Effector memory CD8-positive, alpha-beta T cell (primary cell): Measurements from ENCODE around the gene ILF2.
"Not testable (repeated sequence)": the region's sequence is repeated elsewhere in the genome, so short reads cannot be mapped to it uniquely, and the experiment has no call there.

Experiments used
- ATAC-seq: fragments of 150-1000 bp; cut with Tn5 transposase; replicated peaks from 2 replicates; pipeline ENCODE4 v1.10.0; 2021; ENCODE audit warnings: mild to moderate bottlenecking, moderate library complexity
- DNase-seq, 3 experiments: peaks; one replicate each; pipeline ENCODE4 v3.0.0; 2021
- H3K27ac Mint-ChIP-seq, 2 donors: one replicate each; pipeline ENCODE4 v1.8.0; 2022; ENCODE audit warnings: mild to moderate bottlenecking in 2 of 2, mixed read lengths in 2 of 2, moderate library complexity in 2 of 2
- H3K27me3 Mint-ChIP-seq, 2 donors: one replicate each; pipeline ENCODE4 v1.8.0; 2022; ENCODE audit warnings: mixed read lengths in 2 of 2
- H3K36me3 Mint-ChIP-seq: one replicate; pipeline ENCODE4 v1.8.0; 2022; ENCODE audit warnings: mild to moderate bottlenecking, moderate library complexity, mixed read lengths; ENCODE audit not compliant: insufficient read depth
- H3K4me1 Mint-ChIP-seq, 2 donors: one replicate each; pipeline ENCODE4 v1.8.0; 2022; ENCODE audit warnings: low read depth in 2 of 2, mixed read lengths in 2 of 2
- H3K4me3 Mint-ChIP-seq, 2 donors: one replicate each; pipeline ENCODE4 v1.8.0; 2022; ENCODE audit warnings: mild to moderate bottlenecking in 2 of 2, mixed read lengths in 2 of 2, moderate library complexity in 2 of 2
- H3K9me3 Mint-ChIP-seq, 2 donors: one replicate each; pipeline ENCODE4 v1.8.0; 2022; ENCODE audit warnings: mixed read lengths in 2 of 2

Gene ILF2

GRCh38 chr1:153651771-153652170, 19.0 kb downstream of the ILF2 start:
- ATAC-seq (no peak), DNase-seq (no peak)
- Mint-ChIP-seq H3K36me3 (peaks cover 10% of the 10 kb centered on the region), H3K27me3 (no peaks in the 10 kb centered on the region), H3K4me1 (peaks cover 16 to 18% of the 10 kb centered on the region in 2 donors), H3K9me3 (no peaks in the 10 kb centered on the region), H3K27ac (no peak overlapping the region), H3K4me3 (no peak overlapping the region)

- Mint-ChIP-seq H3K4me1 (peaks cover 26 to 30% of the 10 kb centered on the region in 2 donors), H3K4me3 (no peak overlapping the region), H3K27ac (peak overlapping the region; percentile 35 to 86), H3K9me3 (no peaks in the 10 kb centered on the region), H3K36me3 (peaks cover 29% of the 10 kb centered on the region), H3K27me3 (no peaks in the 10 kb centered on the region)
- ATAC-seq (no peak), DNase-seq (no peak)
Observed at GRCh38 chr1:153649863-153650235, 20.9 kb downstream of the ILF2 start.

- Mint-ChIP-seq H3K27me3 (no peaks in the 10 kb centered on the region), H3K4me3 (no peak overlapping the region), H3K36me3 (peaks cover 34% of the 10 kb centered on the region), H3K9me3 (no peaks in the 10 kb centered on the region), H3K27ac (peak overlapping the region; percentile 35 to 86), H3K4me1 (peaks cover 26 to 30% of the 10 kb centered on the region in 2 donors)
- DNase-seq: no peak
- ATAC-seq: no peak
Observed at GRCh38 chr1:153649137-153649862, 21.5 kb downstream of the ILF2 start.

- H3K27ac Mint-ChIP-seq: peak overlapping the region; percentile 86 to 87
- peaks cover 46% of the 10 kb centered on the region for H3K36me3 Mint-ChIP-seq
- H3K4me3 Mint-ChIP-seq: no peak overlapping the region
- H3K4me1 Mint-ChIP-seq: peaks cover 35 to 39% of the 10 kb centered on the region in 2 donors
- DNase-seq (no peak), ATAC-seq (no peak)
- no peaks in the 10 kb centered on the region for H3K27me3 Mint-ChIP-seq
- H3K9me3 Mint-ChIP-seq: no peaks in the 10 kb centered on the region
Observed at GRCh38 chr1:153648000-153648643, 22.7 kb downstream of the ILF2 start.

- peak overlapping the region in 1 of 2 donors; percentile 75 for H3K27ac Mint-ChIP-seq
- H3K36me3 Mint-ChIP-seq: peaks cover 54% of the 10 kb centered on the region
- peaks cover 38 to 45% of the 10 kb centered on the region in 2 donors for H3K4me1 Mint-ChIP-seq
- no peaks in the 10 kb centered on the region for H3K9me3 Mint-ChIP-seq
- H3K4me3 Mint-ChIP-seq: no peak overlapping the region
- DNase-seq (no peak), ATAC-seq (no peak)
- no peaks in the 10 kb centered on the region for H3K27me3 Mint-ChIP-seq
Observed at GRCh38 chr1:153647346-153647714, 23.5 kb downstream of the ILF2 start.

- peaks cover 59% of the 10 kb centered on the region for H3K36me3 Mint-ChIP-seq
- H3K4me1 Mint-ChIP-seq: peaks cover 40 to 50% of the 10 kb centered on the region in 2 donors
- DNase-seq: no peak
- no peak overlapping the region for H3K4me3 Mint-ChIP-seq
- no peaks in the 10 kb centered on the region for H3K27me3 Mint-ChIP-seq
- peak overlapping the region in 1 of 2 donors; percentile 75 for H3K27ac Mint-ChIP-seq
- no peaks in the 10 kb centered on the region for H3K9me3 Mint-ChIP-seq
- ATAC-seq: no peak
Observed at GRCh38 chr1:153646672-153647345, 24.0 kb downstream of the ILF2 start.

- ATAC-seq (no peak), DNase-seq (no peak)
- peaks cover 34 to 50% of the 10 kb centered on the region in 2 donors for H3K4me1 Mint-ChIP-seq
- H3K27ac Mint-ChIP-seq: peak overlapping the region; percentile 62 to 86
- H3K27me3 Mint-ChIP-seq: no peaks in the 10 kb centered on the region
- no peaks in the 10 kb centered on the region for H3K9me3 Mint-ChIP-seq
- H3K4me3 Mint-ChIP-seq: no peak overlapping the region
- H3K36me3 Mint-ChIP-seq: peaks cover 87% of the 10 kb centered on the region
Observed at GRCh38 chr1:153643816-153644215, 27.0 kb downstream of the ILF2 start.

- no peak for DNase-seq
- H3K36me3 Mint-ChIP-seq: peaks cover 94% of the 10 kb centered on the region
- no peaks in the 10 kb centered on the region for H3K27me3 Mint-ChIP-seq
- peak overlapping the region; percentile 62 to 86 for H3K27ac Mint-ChIP-seq
- no peak for ATAC-seq
- no peak overlapping the region for H3K4me3 Mint-ChIP-seq
- no peaks in the 10 kb centered on the region for H3K9me3 Mint-ChIP-seq
- H3K4me1 Mint-ChIP-seq: peaks cover 36 to 50% of the 10 kb centered on the region in 2 donors
Observed at GRCh38 chr1:153643100-153643499, 27.7 kb downstream of the ILF2 start.

GRCh38 chr1:153642161-153642560, 28.6 kb downstream of the ILF2 start:
- H3K27me3 Mint-ChIP-seq: no peaks in the 10 kb centered on the region
- peak overlapping the region in 1 of 2 donors; percentile 25 for H3K27ac Mint-ChIP-seq
- DNase-seq (no peak), ATAC-seq (no peak)
- H3K4me1 Mint-ChIP-seq: peaks cover 35 to 52% of the 10 kb centered on the region in 2 donors
- H3K9me3 Mint-ChIP-seq: no peaks in the 10 kb centered on the region
- peaks cover 97% of the 10 kb centered on the region for H3K36me3 Mint-ChIP-seq
- H3K4me3 Mint-ChIP-seq: no peak overlapping the region

- peak overlapping the region; percentile 25 to 38 for H3K27ac Mint-ChIP-seq
- H3K4me1 Mint-ChIP-seq: peaks cover 33 to 52% of the 10 kb centered on the region in 2 donors
- ATAC-seq: no peak
- H3K4me3 Mint-ChIP-seq: no peak overlapping the region
- DNase-seq: no peak
- no peaks in the 10 kb centered on the region for H3K9me3 Mint-ChIP-seq
- no peaks in the 10 kb centered on the region for H3K27me3 Mint-ChIP-seq
- peaks cover 97% of the 10 kb centered on the region for H3K36me3 Mint-ChIP-seq
Observed at GRCh38 chr1:153640861-153641260, 29.9 kb downstream of the ILF2 start.

- H3K4me3 Mint-ChIP-seq, H3K27me3 Mint-ChIP-seq, ATAC-seq, H3K9me3 Mint-ChIP-seq, DNase-seq: not testable (repeated sequence)
- Mint-ChIP-seq H3K36me3 (peaks cover 92% of the 10 kb centered on the region), H3K4me1 (peaks cover 31 to 46% of the 10 kb centered on the region in 2 donors), H3K27ac (peak overlapping the region in 1 of 2 donors; percentile 38)
Observed at GRCh38 chr1:153640213-153640612, 30.6 kb downstream of the ILF2 start.

- DNase-seq: no peak
- Mint-ChIP-seq H3K36me3 (peaks cover 90% of the 10 kb centered on the region), H3K4me3 (no peak overlapping the region), H3K27ac (no peak overlapping the region), H3K4me1 (peaks cover 35 to 49% of the 10 kb centered on the region in 2 donors), H3K9me3 (no peaks in the 10 kb centered on the region), H3K27me3 (no peaks in the 10 kb centered on the region)
- ATAC-seq: no peak
Observed at GRCh38 chr1:153639280-153639679, 31.5 kb downstream of the ILF2 start.

- DNase-seq: no peak
- no peaks in the 10 kb centered on the region for H3K27me3 Mint-ChIP-seq
- no peak for ATAC-seq
- H3K4me3 Mint-ChIP-seq: no peak overlapping the region
- H3K36me3 Mint-ChIP-seq: peaks cover 90% of the 10 kb centered on the region
- H3K27ac Mint-ChIP-seq: peak overlapping the region in 1 of 2 donors; percentile 29
- no peaks in the 10 kb centered on the region for H3K9me3 Mint-ChIP-seq
- H3K4me1 Mint-ChIP-seq: peaks cover 33 to 46% of the 10 kb centered on the region in 2 donors
Observed at GRCh38 chr1:153638261-153638660, 32.5 kb downstream of the ILF2 start.
